ENCODE data around the gene PPM1L.

PPM1L gene

DNA sequence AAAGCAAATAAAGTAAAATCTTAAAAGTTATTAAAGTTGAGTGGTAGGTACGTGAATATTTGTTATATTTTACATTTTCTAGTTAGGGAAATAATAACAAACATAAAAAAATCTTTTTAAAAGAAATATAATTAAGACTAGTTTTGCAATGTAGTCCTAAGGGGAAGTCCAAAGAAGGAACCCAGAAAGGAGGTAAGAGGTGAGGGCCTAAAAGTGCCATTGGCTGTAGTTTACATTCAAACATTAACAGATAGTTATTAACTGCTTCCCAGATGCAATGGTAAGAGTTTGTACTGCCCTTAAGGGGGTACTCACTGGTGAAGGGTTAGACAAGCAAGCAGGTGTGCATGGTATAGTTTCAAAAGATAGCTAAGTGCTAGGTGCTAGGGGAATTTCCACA is 269.9 kb downstream of the PPM1L start:
- no peak for DNase-seq (ENCODE audit: extremely low read depth in 1 of 2, low read depth in 1 of 2)

DNA sequence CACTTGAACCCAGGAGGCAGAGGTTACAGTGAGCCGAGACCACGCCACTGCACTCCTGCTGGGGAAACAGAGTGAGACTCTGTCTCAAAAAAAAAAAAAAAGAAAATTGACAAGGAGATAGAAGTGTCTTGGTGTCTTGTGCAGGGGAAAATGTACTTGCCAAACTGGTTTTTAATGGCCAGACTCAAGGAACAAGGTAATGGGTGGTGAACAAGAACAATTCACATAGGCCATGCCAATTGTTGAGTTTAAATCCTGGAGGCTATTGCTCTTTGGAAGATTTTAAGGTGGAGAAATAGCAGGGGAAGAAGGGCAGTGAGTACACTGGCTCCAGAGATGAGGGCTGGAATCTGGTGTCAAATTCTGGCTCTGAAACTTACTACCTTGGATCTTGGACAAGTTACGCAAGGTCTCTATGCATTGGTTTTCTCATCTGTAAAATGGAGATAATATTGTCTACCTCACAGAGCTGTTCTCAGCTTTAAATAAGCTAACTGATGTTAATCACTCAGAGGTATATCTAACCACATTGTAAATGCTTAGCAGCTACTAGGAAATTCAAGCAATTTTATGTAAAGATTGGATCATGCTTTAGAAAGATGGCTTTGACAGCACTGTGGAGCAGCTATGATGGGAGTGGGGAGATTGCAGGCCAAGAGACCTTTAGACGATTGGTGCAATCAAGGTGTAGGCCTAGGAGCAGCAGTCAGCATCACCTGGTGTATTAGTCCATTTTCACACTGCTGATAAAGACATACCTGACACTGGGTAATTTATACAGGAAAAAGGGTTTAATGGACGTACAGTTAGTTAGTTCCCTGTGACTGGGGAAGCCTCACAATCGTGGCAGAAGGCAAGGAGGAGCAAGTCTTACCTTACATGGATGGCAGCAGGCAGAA is 270.8 kb downstream of the PPM1L start:
- DNase-seq (ENCODE audit: extremely low read depth in 1 of 2, low read depth in 1 of 2), result no peak

DNA sequence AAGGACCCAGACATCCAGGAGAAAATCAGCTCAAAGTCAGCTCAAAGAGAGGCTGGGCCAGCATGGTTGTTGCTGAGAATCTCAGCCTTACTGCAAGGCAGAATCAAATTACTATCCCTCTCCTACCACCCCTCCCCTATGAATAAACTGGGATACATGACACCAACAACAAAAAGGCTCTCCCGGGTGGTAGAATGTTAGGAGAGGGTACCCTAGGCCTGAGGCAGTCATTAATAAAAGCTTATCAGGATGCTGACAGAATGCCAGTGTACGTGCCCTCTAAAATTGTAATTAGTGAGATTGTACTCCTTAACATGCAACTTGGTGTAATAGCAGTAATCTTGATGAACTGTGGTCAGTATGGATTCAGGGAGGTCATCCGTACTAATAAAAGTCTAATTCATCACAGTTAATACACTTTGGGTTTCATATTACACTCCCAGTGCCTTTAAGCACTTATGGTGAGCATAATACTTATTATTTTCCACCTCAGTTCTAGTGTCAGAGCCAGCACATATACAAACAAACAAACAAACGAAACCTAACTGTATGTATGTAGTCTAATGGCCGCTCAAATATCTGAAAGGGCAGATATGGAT is 272.6 kb downstream of the PPM1L start:
- no peak for DNase-seq (ENCODE audit: extremely low read depth in 1 of 2, low read depth in 1 of 2)

DNA sequence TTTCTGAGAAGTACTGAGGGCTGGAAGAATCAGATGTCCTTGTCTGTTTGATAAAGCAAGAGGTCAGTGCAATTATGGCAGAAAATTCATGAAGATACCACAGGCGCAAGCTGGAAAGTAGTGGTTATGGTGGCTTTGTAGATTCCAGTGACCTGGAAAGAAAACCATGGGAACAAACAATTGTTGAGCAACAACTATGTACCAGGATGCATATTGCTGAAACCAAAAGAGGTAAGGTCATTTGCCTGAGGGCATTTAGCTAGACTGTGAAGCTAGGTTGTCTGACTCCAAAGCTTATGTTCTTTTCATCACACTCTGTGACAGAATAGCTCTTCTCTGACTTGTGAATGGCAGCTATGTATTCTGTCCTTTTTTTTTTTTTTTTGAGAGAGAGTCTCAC is 275.1 kb downstream of the PPM1L start:
- DNase-seq (ENCODE audit: extremely low read depth in 1 of 2, low read depth in 1 of 2), result no peak

GRCh38 chr3:161034913-161035550 is 279.0 kb downstream of the PPM1L start:
- peak in 1 of 2 donors; percentile 18 for DNase-seq (ENCODE audit: extremely low read depth in 1 of 2, low read depth in 1 of 2)

DNA sequence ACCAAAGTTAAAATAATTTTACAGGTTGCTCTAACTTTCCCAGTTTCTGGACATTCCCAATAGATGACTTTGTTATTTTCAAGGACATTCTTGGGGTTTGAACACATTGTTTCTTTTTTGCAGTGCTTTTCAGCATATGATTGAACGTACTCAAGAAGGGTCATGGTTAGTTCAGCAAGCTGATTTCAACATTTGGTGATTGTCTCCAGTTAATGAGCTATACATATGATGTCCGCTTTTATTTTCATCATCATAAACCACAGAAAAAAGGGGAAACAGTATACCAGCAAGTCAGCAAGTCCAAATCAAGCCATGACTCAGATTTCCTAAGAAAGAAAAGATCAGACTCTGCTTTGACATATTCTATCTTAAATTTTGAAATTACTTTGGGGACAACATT is 279.7 kb downstream of the PPM1L start:
- no peak for DNase-seq (ENCODE audit: extremely low read depth in 1 of 2, low read depth in 1 of 2)

DNA sequence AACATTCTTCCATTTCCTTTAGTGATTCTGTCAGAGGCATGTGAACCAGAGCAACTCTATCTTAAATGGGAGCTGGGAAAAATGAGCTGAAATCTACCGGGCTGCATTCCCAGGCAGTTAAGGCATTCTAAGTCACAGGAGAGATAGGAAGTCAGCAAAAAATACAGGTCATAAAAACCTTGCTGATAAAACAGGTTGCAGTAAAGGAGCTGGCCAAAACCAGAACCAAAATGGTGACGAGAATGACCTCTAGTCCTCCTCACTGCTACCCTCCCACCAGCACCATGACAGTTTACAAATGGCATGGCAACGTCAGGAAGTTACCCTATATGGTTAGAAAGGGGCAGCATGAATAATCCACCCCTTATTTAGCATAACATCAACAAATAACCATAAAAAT is 282.7 kb downstream of the PPM1L start:
- DNase-seq (ENCODE audit: extremely low read depth in 1 of 2, low read depth in 1 of 2), result no peak

GRCh38 chr3:161042023-161042501 is 286.0 kb downstream of the PPM1L start:
- DNase-seq (ENCODE audit: extremely low read depth in 1 of 2, low read depth in 1 of 2), result no peak

DNA sequence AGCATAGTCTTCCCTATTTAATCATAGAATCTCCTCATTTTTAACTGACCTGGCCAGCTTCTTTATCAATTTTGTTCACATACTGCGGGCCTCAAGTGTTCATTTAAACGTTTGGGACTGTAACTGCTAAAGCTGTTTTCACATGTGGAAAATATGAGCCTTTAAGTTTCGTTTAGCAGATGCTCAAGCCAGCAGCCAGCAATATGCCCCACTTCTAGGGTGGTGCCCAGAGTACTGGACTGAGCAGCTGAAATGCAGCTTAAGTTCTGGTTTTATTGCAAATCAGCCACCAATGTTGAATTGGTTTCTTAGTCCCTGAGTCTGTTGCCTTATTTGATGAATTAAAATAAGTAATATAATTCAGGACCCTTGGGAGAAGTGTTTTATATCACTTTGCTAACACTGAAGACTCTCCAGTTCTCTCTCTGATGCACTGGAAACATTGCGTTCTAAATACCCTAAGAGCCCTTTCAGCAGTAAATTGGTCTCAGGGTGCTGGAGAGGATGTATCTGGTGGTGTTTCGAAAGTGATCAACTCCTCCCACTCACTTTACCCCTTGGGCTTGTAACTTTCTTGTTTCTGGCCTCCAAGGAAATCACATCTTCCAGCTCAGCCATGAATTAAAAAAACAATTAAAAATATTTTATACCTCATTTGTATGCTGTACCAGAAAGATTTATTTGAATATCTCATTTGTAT is 287.5 kb downstream of the PPM1L start:
- no peak for DNase-seq (ENCODE audit: extremely low read depth in 1 of 2, low read depth in 1 of 2)

DNA sequence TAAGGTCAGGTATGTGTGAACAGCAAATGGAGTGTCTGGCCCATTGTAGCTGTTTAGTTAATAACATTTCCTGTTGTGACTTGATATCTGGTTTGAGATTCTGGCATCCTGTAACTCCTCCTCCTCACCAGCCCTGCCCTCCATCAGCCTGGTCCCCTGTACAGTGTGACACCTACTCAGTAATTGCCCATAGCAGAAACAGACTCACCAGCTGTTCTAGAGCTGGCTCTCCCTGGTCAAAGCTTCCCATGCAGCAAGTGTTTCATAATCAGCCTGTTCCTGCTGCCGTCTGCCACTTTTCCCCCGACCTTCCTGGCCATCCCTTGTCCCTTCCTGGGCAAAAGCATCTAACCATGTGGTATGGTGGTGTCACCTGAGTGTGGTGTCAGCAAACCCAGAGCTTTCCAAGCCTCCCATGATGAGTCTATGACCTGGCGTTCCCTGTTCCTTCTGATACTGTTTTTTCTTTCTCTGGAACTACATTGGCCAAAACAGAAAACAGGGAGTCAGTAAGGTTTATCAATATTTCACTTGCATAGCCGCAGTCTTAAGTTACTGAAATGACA is 293.7 kb downstream of the PPM1L start:
- DNase-seq (ENCODE audit: extremely low read depth in 1 of 2, low read depth in 1 of 2), result no peak

DNA sequence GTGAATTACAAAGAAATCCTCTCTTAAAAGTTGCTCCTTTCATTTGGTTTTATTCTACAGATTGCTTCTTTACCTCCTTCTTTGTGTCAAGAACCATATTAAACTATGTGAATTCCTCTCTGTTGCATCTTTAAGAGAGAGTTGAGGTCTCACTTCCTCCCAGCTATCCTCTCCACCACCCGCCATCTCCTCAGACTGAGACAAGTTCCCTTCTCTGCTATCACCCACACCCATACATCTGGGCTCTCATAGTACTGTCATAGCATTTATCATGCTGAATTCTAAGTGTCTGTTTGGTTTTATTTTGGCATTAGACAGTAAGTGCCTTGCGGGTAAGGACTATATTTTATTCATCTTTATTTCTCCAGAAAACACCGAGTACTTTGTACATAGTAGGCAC is 294.9 kb downstream of the PPM1L start:
- DNase-seq (ENCODE audit: extremely low read depth in 1 of 2, low read depth in 1 of 2), result no peak

DNA sequence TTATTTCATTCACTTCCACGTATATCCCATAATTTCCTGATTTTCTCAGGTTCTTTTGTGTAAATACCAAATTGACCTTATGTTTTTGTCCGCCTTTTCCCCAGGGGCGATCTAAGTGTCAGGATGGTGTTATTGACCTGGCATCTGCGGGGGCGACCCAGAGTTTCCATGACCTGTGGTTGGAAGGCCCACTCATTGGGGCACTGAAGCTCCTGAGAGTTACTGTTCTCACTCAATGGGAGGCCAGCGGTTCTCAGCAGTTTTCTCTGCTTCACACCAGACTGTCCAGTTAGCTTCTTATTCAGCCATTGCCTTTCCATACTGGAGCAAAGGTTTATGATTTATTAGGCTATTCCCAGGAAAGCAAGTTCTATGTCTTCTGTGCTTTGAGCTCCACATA is 295.8 kb downstream of the PPM1L start:
- DNase-seq (ENCODE audit: extremely low read depth in 1 of 2, low read depth in 1 of 2), result no peak

- DNase-seq (ENCODE audit: extremely low read depth in 1 of 2, low read depth in 1 of 2), result no peak
Measured at GRCh38 chr3:161054860-161055604, 299.0 kb downstream of the PPM1L start.

DNA sequence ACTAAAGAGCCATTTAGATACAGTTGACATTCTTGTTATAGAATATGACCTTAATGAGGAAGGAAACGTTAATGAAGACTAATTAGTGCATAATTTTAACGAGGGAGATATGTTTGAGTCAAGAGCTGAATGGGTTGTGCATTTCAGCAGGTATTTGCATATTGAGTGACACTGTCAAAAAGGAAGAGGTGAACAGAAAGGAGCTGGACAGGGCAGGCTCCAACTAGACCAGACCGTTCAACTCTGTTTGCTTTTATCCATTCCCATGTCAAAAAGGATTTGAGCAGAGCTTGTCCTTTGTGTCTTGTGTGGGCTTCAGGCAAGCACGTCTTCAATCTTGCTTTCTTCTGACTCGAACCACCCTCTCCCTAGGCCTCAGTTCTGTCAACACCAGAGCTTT is 308.4 kb downstream of the PPM1L start:
- no peak for DNase-seq (ENCODE audit: extremely low read depth in 1 of 2, low read depth in 1 of 2)

- no peak for DNase-seq (ENCODE audit: extremely low read depth in 1 of 2, low read depth in 1 of 2)
Measured at GRCh38 chr3:161066930-161067329, 310.9 kb downstream of the PPM1L start.

DNA sequence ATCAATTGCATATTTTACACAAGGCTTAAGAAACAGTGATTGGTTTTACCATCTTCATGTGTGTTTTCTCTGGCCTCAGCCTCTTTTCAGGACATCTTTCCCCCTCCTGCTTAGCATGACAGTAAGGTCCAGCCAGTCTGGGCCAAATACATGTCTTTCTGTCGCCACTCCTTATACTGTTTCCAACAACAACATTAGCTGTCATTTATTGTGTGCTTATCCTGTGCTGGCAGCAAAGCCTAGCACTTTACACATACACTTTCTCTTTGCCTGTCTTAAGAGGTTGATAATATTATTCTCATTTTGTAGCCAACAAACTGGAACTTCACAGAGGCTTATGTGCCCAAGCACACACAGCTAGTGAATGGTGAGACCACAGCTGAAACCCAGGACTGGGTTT is 311.3 kb downstream of the PPM1L start:
- no peak for DNase-seq (ENCODE audit: extremely low read depth in 1 of 2, low read depth in 1 of 2)

DNA sequence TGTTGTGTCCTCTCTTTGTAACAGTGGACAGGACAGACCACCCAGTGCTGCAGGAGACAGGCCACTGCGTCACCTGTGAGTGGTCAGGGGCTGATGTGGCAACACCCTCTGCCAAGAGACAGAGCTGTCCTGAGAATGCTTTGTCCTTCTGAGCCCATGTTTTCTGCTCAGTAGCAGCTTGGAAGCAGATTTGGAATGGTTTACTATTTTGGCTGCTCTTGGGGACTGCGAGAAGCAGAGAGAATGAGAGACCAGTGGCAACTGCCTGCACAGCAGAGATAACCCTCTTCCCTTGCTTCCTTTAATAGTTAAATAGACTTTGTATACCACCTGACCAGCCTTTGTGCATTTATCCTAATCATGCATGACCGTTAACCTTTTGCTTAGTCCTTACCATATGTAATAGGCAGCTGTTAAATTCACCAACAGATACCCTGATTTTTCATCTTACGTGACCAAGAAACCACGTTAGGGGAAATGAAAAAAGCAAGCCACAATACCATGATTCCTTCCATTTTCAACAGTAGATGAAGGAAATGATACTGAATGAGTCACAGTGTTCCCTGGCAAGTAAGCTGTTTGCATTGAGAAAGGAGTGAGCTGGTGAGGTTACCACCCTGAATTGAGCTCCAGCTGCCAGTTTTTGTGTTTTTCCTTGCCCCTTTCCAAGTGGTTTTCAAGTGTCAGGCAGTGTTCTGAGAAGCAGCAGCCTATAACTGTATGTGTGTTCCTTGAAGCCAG is 313.6 kb downstream of the PPM1L start:
- DNase-seq (ENCODE audit: extremely low read depth in 1 of 2, low read depth in 1 of 2), result no peak

- DNase-seq (ENCODE audit: extremely low read depth in 1 of 2, low read depth in 1 of 2), result no peak
Measured at GRCh38 chr3:161070252-161070930, 314.4 kb downstream of the PPM1L start.
